ENCODE results near the gene POLR2E. TPM values are rescaled to one million over a fixed set of nuclear protein-coding genes. Genes with fewer than 3 reads are reported as not detected.

POLR2E gene
- total RNA-seq, 4 donors from 2014 or later: 81.6 to 136 (median 121) TPM

DNA sequence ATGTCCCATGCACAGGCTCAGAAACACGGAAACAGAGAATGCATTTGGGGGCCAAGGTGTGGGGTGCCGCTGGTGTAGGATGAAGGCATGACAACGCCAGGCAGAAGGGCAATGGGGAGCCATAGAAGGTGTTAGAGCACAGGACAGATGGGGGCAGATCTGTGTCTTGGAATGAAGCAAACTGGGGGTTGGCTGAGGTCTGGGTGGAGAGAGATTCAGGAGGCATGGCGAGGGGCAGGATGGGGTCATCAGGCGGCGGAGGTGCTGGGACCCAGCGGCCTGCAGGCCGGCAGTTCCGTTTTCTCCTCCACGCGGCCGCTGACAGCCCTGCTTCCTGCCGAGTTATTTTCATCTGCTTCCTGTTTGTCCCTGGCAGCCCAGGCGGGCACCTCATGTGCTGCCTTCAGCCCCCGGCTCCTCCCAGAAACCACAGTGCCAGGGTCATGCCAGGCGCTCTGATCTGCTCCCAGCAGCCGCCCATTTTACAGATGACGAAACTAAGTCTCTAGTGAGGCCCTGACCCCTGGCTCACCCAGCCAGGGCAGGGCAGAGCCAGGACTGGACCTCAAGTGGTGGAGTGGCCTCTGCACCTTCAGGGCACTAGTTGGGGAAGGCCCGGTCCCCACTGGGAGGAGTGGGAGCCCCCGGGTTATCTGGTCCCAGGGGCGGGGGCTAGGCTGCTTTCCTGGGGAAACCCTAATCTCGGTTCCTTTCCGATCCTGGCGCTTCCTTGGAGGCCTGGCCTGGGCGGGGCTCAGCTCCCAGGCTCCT lies 26.0 kb downstream of the POLR2E start:
- Histone ChIP-seq H3K27ac (peak overlapping the region in 2 of 4 donors; percentile 42 to 87), H3K36me3 (no peaks in the 10 kb centered on the region), H3K9me3 (no peaks in the 10 kb centered on the region), H3K4me3 (peak overlapping the region in 2 of 4 donors; percentile 47 to 55), H3K4me1 (peaks cover 0 to 73% (median 28%) of the 10 kb centered on the region in 4 donors), H3K27me3 (peaks cover 2 to 75% of the 10 kb centered on the region in 2 donors)
- TF ChIP-seq EP300 (IDR thresholded peaks at IDR 0.05) (peak in 1 of 2 donors; percentile 59), POLR2A (IDR thresholded peaks at IDR 0.05) (no peak)
- DNase-seq (ENCODE audit: low spot score in 2 of 2): peak in 1 of 2 donors; percentile 53
- 53 to 57% methylated on average over 25 of the region's 25 CpGs for WGBS, 2 donors

- H3K27me3 ChIP-seq: peaks cover 2 to 75% of the 10 kb centered on the region in 2 donors
- peak overlapping the region; percentile 25 to 55 (median 42) for H3K4me3 ChIP-seq
- H3K27ac ChIP-seq: peak overlapping the region in 2 of 4 donors; percentile 65 to 87
- no peaks in the 10 kb centered on the region for H3K36me3 ChIP-seq
- no peak for TF ChIP-seq POLR2A (IDR thresholded peaks at IDR 0.05)
- TF ChIP-seq EP300 (IDR thresholded peaks at IDR 0.05): peak in 1 of 2 donors; percentile 26
- no peak for TF ChIP-seq CTCF (IDR thresholded peaks at IDR 0.05)
- WGBS, 2 donors: 65 to 73% methylated on average over 24 to 27 of the region's 45 CpGs
- peaks cover 0 to 69% (median 25%) of the 10 kb centered on the region in 4 donors for H3K4me1 ChIP-seq
- peak in 1 of 2 donors; percentile 48 for DNase-seq (ENCODE audit: low spot score in 2 of 2)
- H3K9me3 ChIP-seq: no peaks in the 10 kb centered on the region
Measured at GRCh38 chr19:1068009-1069001, 26.9 kb downstream of the POLR2E start.

DNA sequence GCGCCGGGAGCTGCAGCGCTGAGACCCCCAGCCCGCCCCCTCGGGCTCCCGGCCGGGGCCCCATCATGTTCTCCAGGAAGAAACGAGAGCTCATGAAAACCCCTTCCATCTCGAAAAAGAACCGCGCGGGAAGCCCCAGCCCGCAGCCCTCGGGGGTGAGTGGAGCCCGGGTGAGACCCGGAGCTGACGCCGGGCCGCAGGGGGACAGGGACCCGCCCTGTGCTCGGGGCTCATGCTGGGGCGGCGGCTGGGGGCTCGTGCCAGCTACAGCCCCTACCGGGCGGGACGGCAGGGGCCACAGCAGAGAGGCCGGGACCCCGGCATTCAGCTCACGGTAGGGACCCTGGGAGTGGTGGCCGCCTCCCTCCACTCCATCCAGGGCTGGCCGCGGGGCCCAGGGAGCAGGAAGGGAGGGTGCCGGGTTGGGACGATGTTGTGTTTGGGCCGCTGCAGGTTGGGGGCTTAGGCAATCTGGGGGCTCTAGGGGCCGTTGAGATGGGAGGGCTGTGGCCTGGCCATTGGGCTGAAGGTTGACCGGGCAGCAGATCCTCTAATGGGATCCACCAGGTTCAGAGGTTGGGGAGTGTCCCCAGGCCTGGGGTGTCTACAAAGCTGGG lies 27.7 kb downstream of the POLR2E start:
- TF ChIP-seq EP300 (IDR thresholded peaks at IDR 0.05) (no peak), CTCF (IDR thresholded peaks at IDR 0.05) (no peak), POLR2A (IDR thresholded peaks at IDR 0.05) (no peak)
- Histone ChIP-seq H3K4me3 (peak overlapping the region; percentile 25 to 55 (median 42)), H3K4me1 (peaks cover 0 to 69% (median 25%) of the 10 kb centered on the region in 4 donors), H3K27ac (peak overlapping the region; percentile 5 to 87 (median 48)), H3K9me3 (no peaks in the 10 kb centered on the region), H3K36me3 (no peaks in the 10 kb centered on the region), H3K27me3 (peaks cover 2 to 70% of the 10 kb centered on the region in 2 donors)
- DNase-seq (ENCODE audit: low spot score in 2 of 2): no peak
- WGBS, 2 donors: 4 to 5% methylated on average over 27 to 29 of the region's 38 CpGs

DNA sequence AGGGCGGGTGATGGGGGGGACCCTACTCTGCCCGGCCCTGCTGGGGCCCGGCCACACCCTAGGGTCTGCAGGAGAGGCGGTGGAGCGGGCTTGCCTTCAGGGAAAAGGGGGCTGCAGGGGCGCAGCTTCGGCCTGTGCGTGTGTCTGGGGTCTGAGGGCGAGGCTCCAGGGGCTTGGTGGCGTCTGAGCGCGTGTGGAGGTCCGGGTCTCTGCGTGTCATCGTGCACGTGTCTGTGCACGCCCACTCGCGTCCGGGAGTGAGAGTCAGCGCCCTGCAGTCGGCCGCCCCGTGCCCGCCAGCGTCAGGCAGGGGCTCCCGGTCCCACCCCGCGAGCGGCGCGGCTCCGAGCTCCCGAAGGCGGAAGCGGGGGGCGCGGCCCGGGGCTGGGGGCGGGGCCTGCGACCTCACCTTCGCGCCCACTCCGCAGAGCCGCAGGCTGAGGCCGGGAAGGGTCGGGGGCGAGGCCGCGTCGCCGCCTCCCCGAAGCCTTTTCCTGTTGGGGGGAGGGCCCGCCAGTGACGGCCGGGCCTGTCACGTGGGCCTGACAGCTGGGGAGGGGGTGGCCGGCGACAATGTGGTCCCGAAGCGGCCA lies 28.3 kb downstream of the POLR2E start, which contains the start of gene ARHGAP45:
TSS of gene ARHGAP45 (plus strand) at position 420 of the 593 bp plus-strand sequence. CDS start 239 bp downstream, outside the sequence.
- Histone ChIP-seq H3K27ac (peak within 1 kb of the TSS; percentile 5 to 87 (median 48)), H3K9me3 (peaks cover 0 to 4% (median 0%) of the 10 kb centered on the region in 4 donors), H3K4me3 (peak within 1 kb of the TSS; percentile 25 to 55 (median 42)), H3K27me3 (peaks cover 2 to 64% of the 10 kb centered on the region in 2 donors), H3K4me1 (peaks cover 0 to 65% (median 23%) of the 10 kb centered on the region in 4 donors), H3K36me3 (no peaks in the 10 kb centered on the region)
- WGBS, 2 donors: 3 to 6% methylated on average over 14 to 15 of the region's 61 CpGs
- TF ChIP-seq POLR2A (IDR thresholded peaks at IDR 0.05) (peak in 1 of 2 donors; percentile 10), CTCF (IDR thresholded peaks at IDR 0.05) (no peak)
- no peak for DNase-seq (ENCODE audit: low spot score in 2 of 2)
